ENCODE data around the gene CEP83.

DNA sequence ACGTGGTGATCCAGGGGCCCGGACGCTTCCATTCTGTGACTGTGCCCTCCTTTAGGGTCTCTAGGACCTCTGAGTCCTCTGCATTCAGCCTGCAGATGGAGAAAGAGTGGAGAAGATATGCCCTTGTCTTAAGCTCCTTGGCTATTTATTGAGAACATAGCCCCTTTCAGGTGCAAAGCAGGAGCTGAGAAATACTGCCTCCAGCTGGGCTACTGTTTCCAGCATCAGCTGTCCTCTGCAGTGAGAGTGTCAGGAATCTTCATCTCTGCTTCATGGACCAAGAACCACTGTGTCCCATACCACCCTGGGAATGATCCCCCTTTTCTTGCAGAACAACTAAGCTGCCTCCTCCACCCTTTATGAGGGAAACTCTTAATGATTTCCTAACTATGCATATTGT, 47.8 kb upstream of the CEP83 start:
- TF ChIP-seq GATA3 (IDR thresholded peaks at IDR 0.05; ENCODE audit: low read depth, low read length) (no peak), GATA2 (IDR thresholded peaks at IDR 0.05; ENCODE audit: low read depth, low read length) (no peak)
